Central memory CD8-positive, alpha-beta T cell (primary cell): ENCODE results near the gene CSNK1D.

ENCODE experiments used
- ATAC-seq: fragments of 150-1000 bp; cut with Tn5 transposase; replicated peaks from 2 replicates; pipeline ENCODE4 v1.10.0; 2022; ENCODE audit warnings: mild to moderate bottlenecking, moderate FRiP score, moderate number of reproducible peaks; ENCODE audit not compliant: poor library complexity, severe bottlenecking; ENCODE audit errors: extremely low read depth
- DNase-seq, 2 donors: peaks; one replicate each; pipeline ENCODE4 v3.0.0; 2021; ENCODE audit warnings: low spot score in 2 of 2
- H3K27ac Mint-ChIP-seq: one replicate; pipeline ENCODE4 v1.8.0; 2022; ENCODE audit warnings: low read depth, mild to moderate bottlenecking, moderate library complexity, mixed read lengths
- H3K27me3 Mint-ChIP-seq: one replicate; pipeline ENCODE4 v1.8.0; 2022; ENCODE audit warnings: mixed read lengths
- H3K36me3 Mint-ChIP-seq: one replicate; pipeline ENCODE4 v1.8.0; 2022; ENCODE audit warnings: mild to moderate bottlenecking, moderate library complexity, mixed read lengths; ENCODE audit not compliant: insufficient read depth
- H3K4me1 Mint-ChIP-seq: one replicate; pipeline ENCODE4 v1.8.0; 2022; ENCODE audit warnings: mixed read lengths
- H3K4me3 Mint-ChIP-seq: one replicate; pipeline ENCODE4 v1.8.0; 2022; ENCODE audit warnings: mild to moderate bottlenecking, moderate library complexity, mixed read lengths
- H3K9me3 Mint-ChIP-seq: one replicate; pipeline ENCODE4 v1.8.0; 2022; ENCODE audit warnings: mixed read lengths

Gene CSNK1D

DNA sequence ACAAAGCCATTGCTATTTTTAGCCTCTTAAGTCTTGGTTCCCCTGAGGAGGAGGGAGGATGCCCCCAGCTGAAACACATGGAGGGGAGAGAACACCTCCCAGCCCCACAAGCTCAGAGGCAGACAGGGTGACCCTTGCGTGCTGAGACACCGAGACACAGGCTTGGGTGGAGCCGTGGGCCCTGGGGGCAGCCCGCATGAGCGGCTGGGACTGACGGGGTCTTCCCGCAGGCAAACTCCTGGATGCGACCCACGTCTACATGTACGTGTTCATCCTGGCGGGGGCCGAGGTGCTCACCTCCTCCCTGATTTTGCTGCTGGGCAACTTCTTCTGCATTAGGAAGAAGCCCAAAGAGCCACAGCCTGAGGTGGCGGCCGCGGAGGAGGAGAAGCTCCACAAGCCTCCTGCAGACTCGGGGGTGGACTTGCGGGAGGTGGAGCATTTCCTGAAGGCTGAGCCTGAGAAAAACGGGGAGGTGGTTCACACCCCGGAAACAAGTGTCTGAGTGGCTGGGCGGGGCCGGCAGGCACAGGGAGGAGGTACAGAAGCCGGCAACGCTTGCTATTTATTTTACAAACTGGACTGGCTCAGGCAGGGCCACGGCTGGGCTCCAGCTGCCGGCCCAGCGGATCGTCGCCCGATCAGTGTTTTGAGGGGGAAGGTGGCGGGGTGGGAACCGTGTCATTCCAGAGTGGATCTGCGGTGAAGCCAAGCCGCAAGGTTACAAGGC lies 34.9 kb downstream of the CSNK1D start:
- DNase-seq (peak in 1 of 2 donors; percentile 57), ATAC-seq (peak; percentile 68)
- Mint-ChIP-seq H3K27me3 (no peaks in the 10 kb centered on the region), H3K36me3 (peaks cover 36% of the 10 kb centered on the region), H3K4me1 (peaks cover 53% of the 10 kb centered on the region), H3K4me3 (peak overlapping the region; percentile 80), H3K27ac (peak overlapping the region; percentile 83), H3K9me3 (no peaks in the 10 kb centered on the region)

GRCh38 chr17:82237746-82238471 lies 35.6 kb downstream of the CSNK1D start:
- Mint-ChIP-seq H3K4me3 (peak overlapping the region; percentile 80), H3K27me3 (no peaks in the 10 kb centered on the region), H3K9me3 (no peaks in the 10 kb centered on the region), H3K27ac (peak overlapping the region; percentile 83), H3K4me1 (peaks cover 58% of the 10 kb centered on the region), H3K36me3 (peaks cover 29% of the 10 kb centered on the region)
- ATAC-seq (peak; percentile 4), DNase-seq (no peak)

DNA sequence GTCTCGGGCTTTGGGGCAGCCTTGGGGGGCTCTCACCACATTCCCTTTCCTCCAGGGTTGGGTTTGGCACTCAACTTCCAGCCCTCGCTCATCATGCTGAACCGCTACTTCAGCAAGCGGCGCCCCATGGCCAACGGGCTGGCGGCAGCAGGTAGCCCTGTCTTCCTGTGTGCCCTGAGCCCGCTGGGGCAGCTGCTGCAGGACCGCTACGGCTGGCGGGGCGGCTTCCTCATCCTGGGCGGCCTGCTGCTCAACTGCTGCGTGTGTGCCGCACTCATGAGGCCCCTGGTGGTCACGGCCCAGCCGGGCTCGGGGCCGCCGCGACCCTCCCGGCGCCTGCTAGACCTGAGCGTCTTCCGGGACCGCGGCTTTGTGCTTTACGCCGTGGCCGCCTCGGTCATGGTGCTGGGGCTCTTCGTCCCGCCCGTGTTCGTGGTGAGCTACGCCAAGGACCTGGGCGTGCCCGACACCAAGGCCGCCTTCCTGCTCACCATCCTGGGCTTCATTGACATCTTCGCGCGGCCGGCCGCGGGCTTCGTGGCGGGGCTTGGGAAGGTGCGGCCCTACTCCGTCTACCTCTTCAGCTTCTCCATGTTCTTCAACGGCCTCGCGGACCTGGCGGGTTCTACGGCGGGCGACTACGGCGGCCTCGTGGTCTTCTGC lies 36.3 kb downstream of the CSNK1D start:
- DNase-seq, result no peak
- Mint-ChIP-seq H3K27ac (peak overlapping the region; percentile 44), H3K9me3 (no peaks in the 10 kb centered on the region), H3K27me3 (no peaks in the 10 kb centered on the region), H3K4me3 (peak overlapping the region; percentile 13), H3K4me1 (peaks cover 52% of the 10 kb centered on the region), H3K36me3 (peaks cover 23% of the 10 kb centered on the region)
- no peak for ATAC-seq

DNA sequence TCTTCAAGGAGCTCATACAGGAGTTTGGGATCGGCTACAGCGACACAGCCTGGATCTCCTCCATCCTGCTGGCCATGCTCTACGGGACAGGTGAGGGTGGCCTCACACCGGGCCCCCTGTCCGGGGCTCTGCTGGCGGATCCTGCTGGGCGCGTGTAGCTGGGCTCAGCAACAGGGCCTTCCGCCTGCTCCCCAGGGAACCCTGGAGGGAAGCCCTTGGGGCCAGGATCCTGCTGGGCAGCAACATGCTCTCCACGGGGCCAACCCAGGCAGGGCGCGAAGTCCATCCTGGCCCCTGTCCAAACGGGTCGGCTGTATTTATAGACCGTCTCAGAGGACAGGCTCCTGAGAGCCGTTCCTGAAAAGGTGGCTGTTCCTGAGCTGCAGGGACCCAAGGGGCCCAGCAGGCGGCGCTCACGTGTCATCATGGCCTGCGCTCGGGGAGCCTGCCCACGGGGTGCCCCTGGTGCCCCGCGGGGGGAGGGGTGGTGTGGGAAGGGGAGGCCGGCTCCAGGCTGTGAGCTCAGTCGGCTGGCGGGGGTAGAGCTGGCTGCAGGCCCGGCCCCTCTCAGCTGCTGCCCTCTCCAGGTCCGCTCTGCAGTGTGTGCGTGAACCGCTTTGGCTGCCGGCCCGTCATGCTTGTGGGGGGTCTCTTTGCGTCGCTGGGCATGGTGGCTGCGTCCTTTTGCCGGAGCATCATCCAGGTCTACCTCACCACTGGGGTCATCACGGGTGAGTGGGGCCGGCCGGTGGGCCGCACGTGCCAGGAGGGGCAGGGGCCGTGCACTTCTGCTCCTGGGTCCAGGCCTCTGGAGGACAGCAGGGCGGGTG lies 37.1 kb downstream of the CSNK1D start:
- no peak for ATAC-seq
- no peaks in the 10 kb centered on the region for H3K9me3 Mint-ChIP-seq
- H3K36me3 Mint-ChIP-seq, result peaks cover 19% of the 10 kb centered on the region
- no peak overlapping the region for H3K4me3 Mint-ChIP-seq
- H3K27me3 Mint-ChIP-seq, result no peaks in the 10 kb centered on the region
- H3K4me1 Mint-ChIP-seq, result peaks cover 48% of the 10 kb centered on the region
- peak overlapping the region; percentile 87 for H3K27ac Mint-ChIP-seq
- DNase-seq, result peak in 1 of 2 donors; percentile 69

- peak overlapping the region; percentile 87 for H3K27ac Mint-ChIP-seq
- H3K4me1 Mint-ChIP-seq, result peaks cover 46% of the 10 kb centered on the region
- DNase-seq (no peak), ATAC-seq (no peak)
- peaks cover 18% of the 10 kb centered on the region for H3K36me3 Mint-ChIP-seq
- no peaks in the 10 kb centered on the region for H3K9me3 Mint-ChIP-seq
- H3K4me3 Mint-ChIP-seq, result no peak overlapping the region
- H3K27me3 Mint-ChIP-seq, result no peaks in the 10 kb centered on the region
Measured at GRCh38 chr17:82235775-82236141, 37.7 kb downstream of the CSNK1D start.

GRCh38 chr17:82235056-82235774 lies 38.3 kb downstream of the CSNK1D start:
- no peaks in the 10 kb centered on the region for H3K9me3 Mint-ChIP-seq
- no peak overlapping the region for H3K4me3 Mint-ChIP-seq
- ATAC-seq, result no peak
- peaks cover 41% of the 10 kb centered on the region for H3K4me1 Mint-ChIP-seq
- DNase-seq, result no peak
- H3K27me3 Mint-ChIP-seq, result no peaks in the 10 kb centered on the region
- H3K36me3 Mint-ChIP-seq, result peaks cover 16% of the 10 kb centered on the region
- H3K27ac Mint-ChIP-seq, result peak overlapping the region; percentile 87

GRCh38 chr17:82234211-82235055 lies 39.1 kb downstream of the CSNK1D start:
- peak overlapping the region; percentile 44 for H3K27ac Mint-ChIP-seq
- DNase-seq, result no peak
- peaks cover 38% of the 10 kb centered on the region for H3K4me1 Mint-ChIP-seq
- H3K36me3 Mint-ChIP-seq, result peaks cover 15% of the 10 kb centered on the region
- no peak overlapping the region for H3K4me3 Mint-ChIP-seq
- no peaks in the 10 kb centered on the region for H3K9me3 Mint-ChIP-seq
- ATAC-seq, result no peak
- H3K27me3 Mint-ChIP-seq, result no peaks in the 10 kb centered on the region

DNA sequence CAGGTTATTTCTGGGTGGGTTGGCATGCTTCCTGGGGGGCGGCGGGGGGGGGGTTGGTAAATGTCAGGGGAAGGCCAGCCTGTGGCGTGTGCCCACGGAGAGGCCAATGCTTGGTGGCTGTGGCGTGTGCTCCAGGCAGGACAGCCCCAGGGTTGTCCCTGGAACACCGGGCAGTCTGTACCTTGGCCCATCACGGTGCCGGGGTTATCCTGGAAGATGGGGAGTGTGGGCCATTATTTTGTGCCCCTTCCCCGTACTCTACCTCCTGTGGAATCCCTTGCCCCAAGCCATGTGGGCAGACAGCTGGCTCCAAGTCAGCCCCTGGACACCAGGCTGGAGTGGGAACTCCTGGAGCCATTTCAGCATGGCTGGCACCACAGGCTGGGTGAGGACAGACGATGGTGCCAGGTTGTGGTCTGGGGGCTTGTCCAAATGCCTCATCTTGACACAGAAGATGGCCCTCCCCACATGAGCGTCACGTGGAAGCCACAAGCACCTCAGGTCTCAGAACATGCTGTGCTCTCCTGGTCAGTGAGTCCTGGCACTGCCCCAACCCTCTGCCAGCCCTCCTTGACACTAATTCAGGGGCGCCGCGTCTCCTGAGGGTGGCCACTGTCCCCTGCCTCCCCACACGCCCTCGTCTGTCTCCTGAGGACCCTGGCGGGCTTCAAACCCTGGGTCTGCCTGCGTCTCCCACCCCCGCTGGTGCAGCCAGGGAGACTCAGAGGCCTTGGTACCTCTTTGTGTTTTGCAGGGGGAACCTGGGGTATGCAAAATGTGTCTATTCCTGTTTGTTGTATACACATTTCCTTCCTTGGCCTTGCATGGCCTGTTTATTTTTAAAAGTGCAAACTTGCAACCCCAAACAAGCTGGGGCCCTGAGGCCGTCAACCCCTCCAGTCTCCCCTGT lies 40.4 kb downstream of the CSNK1D start:
- peaks cover 25% of the 10 kb centered on the region for H3K4me1 Mint-ChIP-seq
- no peaks in the 10 kb centered on the region for H3K27me3 Mint-ChIP-seq
- no peak overlapping the region for H3K4me3 Mint-ChIP-seq
- no peaks in the 10 kb centered on the region for H3K9me3 Mint-ChIP-seq
- peak overlapping the region; percentile 44 for H3K27ac Mint-ChIP-seq
- DNase-seq (no peak), ATAC-seq (no peak)
- H3K36me3 Mint-ChIP-seq, result peaks cover 15% of the 10 kb centered on the region

GRCh38 chr17:82232322-82232820 lies 41.1 kb downstream of the CSNK1D start:
- no peak for ATAC-seq
- H3K4me1 Mint-ChIP-seq, result peaks cover 20% of the 10 kb centered on the region
- no peak overlapping the region for H3K4me3 Mint-ChIP-seq
- no peaks in the 10 kb centered on the region for H3K9me3 Mint-ChIP-seq
- peaks cover 13% of the 10 kb centered on the region for H3K36me3 Mint-ChIP-seq
- no peaks in the 10 kb centered on the region for H3K27me3 Mint-ChIP-seq
- no peak for DNase-seq
- no peak overlapping the region for H3K27ac Mint-ChIP-seq

DNA sequence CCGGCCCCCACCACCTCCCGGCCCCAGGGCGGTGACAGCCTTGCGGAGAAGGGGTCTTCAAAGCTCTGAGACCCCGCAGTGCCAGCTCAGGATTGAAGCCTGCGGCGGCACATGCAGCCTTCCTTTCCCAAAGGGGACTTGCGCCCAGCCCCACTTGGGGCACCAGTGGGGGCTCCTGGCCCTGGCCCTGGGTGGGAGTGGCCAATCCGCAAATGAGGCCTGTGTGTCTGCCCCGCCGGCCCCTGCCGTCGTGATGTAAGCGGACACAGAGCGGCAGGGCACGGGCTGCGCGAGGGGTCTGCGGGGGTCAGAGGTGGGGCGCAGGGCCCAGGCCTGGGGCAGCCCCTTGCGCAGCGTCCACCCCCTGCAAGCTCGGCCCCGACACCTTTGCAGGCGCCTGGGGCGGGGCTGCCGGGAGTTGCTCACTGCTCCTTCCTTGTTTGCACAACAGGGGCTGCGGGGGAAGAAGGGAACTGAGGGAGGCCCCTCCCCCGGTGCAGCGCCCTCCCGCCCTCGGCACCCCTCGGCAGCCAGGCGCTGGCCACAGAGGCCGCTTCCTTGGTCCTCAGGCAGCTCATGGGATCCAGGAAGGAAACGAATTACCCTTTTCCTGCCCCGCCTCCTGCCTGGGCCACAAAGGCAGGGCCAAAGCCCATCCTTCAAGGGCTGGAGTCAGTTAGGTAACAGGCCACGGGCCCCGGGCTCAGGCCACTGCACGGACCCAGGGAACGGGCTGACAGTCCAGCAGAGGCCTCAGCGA lies 41.8 kb downstream of the CSNK1D start:
- no peak for ATAC-seq
- DNase-seq, result no peak
- Mint-ChIP-seq H3K36me3 (peaks cover 13% of the 10 kb centered on the region), H3K4me3 (no peak overlapping the region), H3K27ac (no peak overlapping the region), H3K4me1 (peaks cover 19% of the 10 kb centered on the region), H3K9me3 (no peaks in the 10 kb centered on the region), H3K27me3 (no peaks in the 10 kb centered on the region)
